ENCODE measurements around the gene LRFN3.
"Not testable (repeated sequence)": the region's sequence is repeated elsewhere in the genome, so short reads cannot be mapped to it uniquely, and the experiment has no call there.

DNA sequence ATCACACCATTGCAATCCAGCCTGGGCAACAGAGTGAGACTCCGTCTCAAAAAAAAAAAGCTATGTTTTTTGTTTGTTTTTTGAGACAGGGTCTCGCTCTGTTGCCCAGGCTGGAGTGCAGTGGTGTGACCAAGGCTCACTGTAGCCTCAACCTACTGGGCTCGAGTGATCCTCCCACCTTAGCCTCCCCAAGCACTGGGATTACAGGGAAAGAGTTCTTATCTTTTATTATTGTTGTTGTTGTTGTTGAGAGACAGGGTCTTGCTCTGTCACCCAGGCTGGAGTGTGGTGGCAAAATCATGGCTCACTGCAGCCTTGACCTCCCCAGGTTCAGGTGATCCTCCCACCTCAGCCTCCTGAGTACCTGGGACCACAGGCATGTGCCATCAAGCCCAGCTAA is 44.4 kb upstream of the LRFN3 start:
- TF ChIP-seq, protein P1, sequence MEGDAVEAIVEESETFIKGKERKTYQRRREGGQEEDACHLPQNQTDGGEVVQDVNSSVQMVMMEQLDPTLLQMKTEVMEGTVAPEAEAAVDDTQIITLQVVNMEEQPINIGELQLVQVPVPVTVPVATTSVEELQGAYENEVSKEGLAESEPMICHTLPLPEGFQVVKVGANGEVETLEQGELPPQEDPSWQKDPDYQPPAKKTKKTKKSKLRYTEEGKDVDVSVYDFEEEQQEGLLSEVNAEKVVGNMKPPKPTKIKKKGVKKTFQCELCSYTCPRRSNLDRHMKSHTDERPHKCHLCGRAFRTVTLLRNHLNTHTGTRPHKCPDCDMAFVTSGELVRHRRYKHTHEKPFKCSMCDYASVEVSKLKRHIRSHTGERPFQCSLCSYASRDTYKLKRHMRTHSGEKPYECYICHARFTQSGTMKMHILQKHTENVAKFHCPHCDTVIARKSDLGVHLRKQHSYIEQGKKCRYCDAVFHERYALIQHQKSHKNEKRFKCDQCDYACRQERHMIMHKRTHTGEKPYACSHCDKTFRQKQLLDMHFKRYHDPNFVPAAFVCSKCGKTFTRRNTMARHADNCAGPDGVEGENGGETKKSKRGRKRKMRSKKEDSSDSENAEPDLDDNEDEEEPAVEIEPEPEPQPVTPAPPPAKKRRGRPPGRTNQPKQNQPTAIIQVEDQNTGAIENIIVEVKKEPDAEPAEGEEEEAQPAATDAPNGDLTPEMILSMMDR (conservative IDR thresholded peaks at IDR 0.05; ENCODE audit: low read length), result not testable (repeated sequence)
- not testable (repeated sequence) for TF ChIP-seq EZH2phosphoT487 (IDR thresholded peaks at IDR 0.05; ENCODE audit: borderline replicate concordance)
